Thyroid gland (tissue), 4 donors: ENCODE results near the gene BCL7C.

Experiments used
- POLR2A ChIP-seq, 2 donors: fragments of 450-650 bp; IDR thresholded peaks; one replicate each; pipeline ENCODE4 v1.6.1; 2017; ENCODE audit warnings: antibody characterized with exemption in 2 of 2, mild to moderate bottlenecking in 2 of 2, moderate library complexity in 1 of 2
- TF ChIP-seq, protein P1 (sequence below), 6 experiments: fragments of 200-600 bp in 3 of 6; fragments of 450-650 bp in 3 of 6; sonication (generic) in 3 of 6; IDR thresholded peaks; one replicate each; pipeline ENCODE4 v1.5.1; 2016 to 2019; ENCODE audit warnings: antibody characterized with exemption in 6 of 6, mild to moderate bottlenecking in 2 of 6, inconsistent platforms in 1 of 6, moderate library complexity in 1 of 6

DNA sequence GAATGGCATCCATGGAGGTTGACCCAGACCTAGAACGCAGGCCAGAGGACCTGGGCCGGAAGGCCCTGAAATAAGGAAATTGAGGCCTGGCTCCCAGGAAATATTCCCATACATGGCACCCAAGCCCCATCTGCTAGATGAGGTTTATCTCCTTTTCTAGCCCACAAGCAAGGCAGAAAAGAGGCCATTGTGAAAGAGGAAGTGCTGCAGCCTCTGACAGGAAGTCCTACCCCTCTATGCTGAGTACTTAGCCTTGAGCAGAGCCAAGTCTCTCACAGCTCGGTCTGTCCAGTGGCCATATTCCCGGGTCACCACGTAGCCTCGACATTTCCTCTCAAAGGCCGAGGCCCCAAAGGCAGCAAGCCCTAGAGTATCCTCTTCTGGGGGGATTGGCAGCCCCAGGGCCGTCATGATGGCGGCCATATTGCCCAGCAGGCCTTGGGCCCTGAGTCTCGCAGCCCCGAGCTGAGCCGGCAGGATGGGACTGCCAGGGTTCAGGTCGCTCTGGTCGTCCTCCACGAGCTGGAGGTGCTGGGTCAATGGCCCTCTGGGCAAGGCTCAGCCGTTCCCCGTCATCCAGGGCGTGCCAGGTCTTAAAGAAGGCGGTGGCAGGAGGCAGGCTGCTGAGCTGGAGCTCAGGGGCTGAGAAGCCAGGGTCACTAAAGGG is 10.4 kb upstream of the BCL7C start:
- no peak for TF ChIP-seq POLR2A (IDR thresholded peaks at IDR 0.05)
- TF ChIP-seq, protein P1, sequence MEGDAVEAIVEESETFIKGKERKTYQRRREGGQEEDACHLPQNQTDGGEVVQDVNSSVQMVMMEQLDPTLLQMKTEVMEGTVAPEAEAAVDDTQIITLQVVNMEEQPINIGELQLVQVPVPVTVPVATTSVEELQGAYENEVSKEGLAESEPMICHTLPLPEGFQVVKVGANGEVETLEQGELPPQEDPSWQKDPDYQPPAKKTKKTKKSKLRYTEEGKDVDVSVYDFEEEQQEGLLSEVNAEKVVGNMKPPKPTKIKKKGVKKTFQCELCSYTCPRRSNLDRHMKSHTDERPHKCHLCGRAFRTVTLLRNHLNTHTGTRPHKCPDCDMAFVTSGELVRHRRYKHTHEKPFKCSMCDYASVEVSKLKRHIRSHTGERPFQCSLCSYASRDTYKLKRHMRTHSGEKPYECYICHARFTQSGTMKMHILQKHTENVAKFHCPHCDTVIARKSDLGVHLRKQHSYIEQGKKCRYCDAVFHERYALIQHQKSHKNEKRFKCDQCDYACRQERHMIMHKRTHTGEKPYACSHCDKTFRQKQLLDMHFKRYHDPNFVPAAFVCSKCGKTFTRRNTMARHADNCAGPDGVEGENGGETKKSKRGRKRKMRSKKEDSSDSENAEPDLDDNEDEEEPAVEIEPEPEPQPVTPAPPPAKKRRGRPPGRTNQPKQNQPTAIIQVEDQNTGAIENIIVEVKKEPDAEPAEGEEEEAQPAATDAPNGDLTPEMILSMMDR (IDR thresholded peaks at IDR 0.05) = no peak
